Measurements from ENCODE around the gene TRNP1. TPM values are rescaled to one million over a fixed set of nuclear protein-coding genes. Genes with fewer than 3 reads are reported as not detected.

The TRNP1 gene
- polyA plus RNA-seq, 1 donor from 2014 or later = 11.0 TPM

DNA sequence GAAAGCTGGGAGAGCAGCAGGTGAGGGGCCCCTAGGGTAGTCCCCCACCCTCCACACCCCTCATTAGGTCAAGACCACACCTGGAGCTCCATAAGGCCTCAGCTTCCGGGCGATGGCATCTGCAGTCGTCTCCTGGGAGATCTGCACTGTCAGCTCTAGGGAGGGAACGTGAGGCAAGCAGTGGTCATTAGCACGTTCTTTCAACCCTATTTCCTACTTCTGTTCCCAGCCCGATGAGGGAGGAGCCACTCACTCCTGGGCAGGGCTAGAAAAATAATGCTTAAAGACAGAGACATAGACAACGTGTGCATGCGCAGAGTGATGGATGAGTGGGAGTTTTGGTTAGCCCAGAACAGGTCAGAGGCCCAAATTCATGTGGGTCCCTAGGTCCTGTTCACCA, 42.9 kb upstream of the TRNP1 start:
- no peaks in the 10 kb centered on the region for H3K79me2 ChIP-seq (replicated peaks; ENCODE audit: insufficient read depth, low read length)
- no peaks in the 10 kb centered on the region for H3K9me3 ChIP-seq (ENCODE audit: low read length)
- H3F3A ChIP-seq (ENCODE audit: insufficient read depth, low read length, poor library complexity, severe bottlenecking) = no peaks in the 10 kb centered on the region
- no peaks in the 10 kb centered on the region for H3K27me3 ChIP-seq (ENCODE audit: insufficient read depth, low read depth, low read length)
- H3K9me2 ChIP-seq (ENCODE audit: insufficient read depth, low read length) = no peaks in the 10 kb centered on the region
- no peak overlapping the region for H3K9ac ChIP-seq (ENCODE audit: low read length)
- TF ChIP-seq, protein P1, sequence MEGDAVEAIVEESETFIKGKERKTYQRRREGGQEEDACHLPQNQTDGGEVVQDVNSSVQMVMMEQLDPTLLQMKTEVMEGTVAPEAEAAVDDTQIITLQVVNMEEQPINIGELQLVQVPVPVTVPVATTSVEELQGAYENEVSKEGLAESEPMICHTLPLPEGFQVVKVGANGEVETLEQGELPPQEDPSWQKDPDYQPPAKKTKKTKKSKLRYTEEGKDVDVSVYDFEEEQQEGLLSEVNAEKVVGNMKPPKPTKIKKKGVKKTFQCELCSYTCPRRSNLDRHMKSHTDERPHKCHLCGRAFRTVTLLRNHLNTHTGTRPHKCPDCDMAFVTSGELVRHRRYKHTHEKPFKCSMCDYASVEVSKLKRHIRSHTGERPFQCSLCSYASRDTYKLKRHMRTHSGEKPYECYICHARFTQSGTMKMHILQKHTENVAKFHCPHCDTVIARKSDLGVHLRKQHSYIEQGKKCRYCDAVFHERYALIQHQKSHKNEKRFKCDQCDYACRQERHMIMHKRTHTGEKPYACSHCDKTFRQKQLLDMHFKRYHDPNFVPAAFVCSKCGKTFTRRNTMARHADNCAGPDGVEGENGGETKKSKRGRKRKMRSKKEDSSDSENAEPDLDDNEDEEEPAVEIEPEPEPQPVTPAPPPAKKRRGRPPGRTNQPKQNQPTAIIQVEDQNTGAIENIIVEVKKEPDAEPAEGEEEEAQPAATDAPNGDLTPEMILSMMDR (IDR thresholded peaks at IDR 0.05; ENCODE audit: poor library complexity, severe bottlenecking) = no peak
- TF ChIP-seq POLR2AphosphoS5 (IDR thresholded peaks at IDR 0.05) (no peak), EZH2 (IDR thresholded peaks at IDR 0.05; ENCODE audit: borderline replicate concordance, insufficient read depth, low read length, poor library complexity, severe bottlenecking) (no peak), TAF1 (IDR thresholded peaks at IDR 0.05; ENCODE audit: low read depth) (no peak), MXI1 (conservative IDR thresholded peaks at IDR 0.05; ENCODE audit: poor library complexity, severe bottlenecking) (no peak), SMC3 (conservative IDR thresholded peaks at IDR 0.05; ENCODE audit: poor library complexity) (no peak), RAD21 (conservative IDR thresholded peaks at IDR 0.05) (no peak), EP300 (conservative IDR thresholded peaks at IDR 0.05; ENCODE audit: poor library complexity, severe bottlenecking) (no peak)
- TF ChIP-seq, protein P2, sequence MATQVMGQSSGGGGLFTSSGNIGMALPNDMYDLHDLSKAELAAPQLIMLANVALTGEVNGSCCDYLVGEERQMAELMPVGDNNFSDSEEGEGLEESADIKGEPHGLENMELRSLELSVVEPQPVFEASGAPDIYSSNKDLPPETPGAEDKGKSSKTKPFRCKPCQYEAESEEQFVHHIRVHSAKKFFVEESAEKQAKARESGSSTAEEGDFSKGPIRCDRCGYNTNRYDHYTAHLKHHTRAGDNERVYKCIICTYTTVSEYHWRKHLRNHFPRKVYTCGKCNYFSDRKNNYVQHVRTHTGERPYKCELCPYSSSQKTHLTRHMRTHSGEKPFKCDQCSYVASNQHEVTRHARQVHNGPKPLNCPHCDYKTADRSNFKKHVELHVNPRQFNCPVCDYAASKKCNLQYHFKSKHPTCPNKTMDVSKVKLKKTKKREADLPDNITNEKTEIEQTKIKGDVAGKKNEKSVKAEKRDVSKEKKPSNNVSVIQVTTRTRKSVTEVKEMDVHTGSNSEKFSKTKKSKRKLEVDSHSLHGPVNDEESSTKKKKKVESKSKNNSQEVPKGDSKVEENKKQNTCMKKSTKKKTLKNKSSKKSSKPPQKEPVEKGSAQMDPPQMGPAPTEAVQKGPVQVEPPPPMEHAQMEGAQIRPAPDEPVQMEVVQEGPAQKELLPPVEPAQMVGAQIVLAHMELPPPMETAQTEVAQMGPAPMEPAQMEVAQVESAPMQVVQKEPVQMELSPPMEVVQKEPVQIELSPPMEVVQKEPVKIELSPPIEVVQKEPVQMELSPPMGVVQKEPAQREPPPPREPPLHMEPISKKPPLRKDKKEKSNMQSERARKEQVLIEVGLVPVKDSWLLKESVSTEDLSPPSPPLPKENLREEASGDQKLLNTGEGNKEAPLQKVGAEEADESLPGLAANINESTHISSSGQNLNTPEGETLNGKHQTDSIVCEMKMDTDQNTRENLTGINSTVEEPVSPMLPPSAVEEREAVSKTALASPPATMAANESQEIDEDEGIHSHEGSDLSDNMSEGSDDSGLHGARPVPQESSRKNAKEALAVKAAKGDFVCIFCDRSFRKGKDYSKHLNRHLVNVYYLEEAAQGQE (IDR thresholded peaks at IDR 0.05; ENCODE audit: borderline replicate concordance) = no peak
- H3K4me2 ChIP-seq (ENCODE audit: low read length) = no peak overlapping the region
- no peaks in the 10 kb centered on the region for H3K36me3 ChIP-seq (ENCODE audit: insufficient read depth, low read length)
- no peak overlapping the region for H2AFZ ChIP-seq (ENCODE audit: low read depth, low read length)
- H4K20me1 ChIP-seq (ENCODE audit: insufficient read depth) = no peaks in the 10 kb centered on the region
- H3K4me3 ChIP-seq (ENCODE audit: low read length) = no peak overlapping the region
- H3K27ac ChIP-seq (ENCODE audit: low read length) = no peak overlapping the region

DNA sequence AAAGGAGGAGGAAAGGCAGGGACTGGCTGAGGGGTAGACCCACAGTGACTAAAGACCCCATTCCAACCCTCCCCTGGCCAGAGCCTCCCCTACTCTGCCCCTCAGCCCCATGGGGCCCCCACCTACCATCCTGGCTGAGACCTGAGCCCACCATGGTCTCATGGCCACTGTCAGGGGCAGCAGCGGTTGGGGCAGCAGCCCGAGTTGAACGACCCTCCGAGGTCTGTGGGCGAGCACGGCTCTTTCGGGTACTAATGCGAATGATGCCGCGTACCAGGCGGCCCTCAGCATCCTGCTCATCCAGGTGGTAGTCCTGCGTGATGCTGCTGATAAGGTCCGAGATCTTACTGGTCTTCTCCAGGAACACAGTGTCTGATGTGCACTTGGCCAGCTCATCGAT, 42.3 kb upstream of the TRNP1 start:
- Histone ChIP-seq H3K36me3 (ENCODE audit: insufficient read depth, low read length) (no peaks in the 10 kb centered on the region), H4K20me1 (ENCODE audit: insufficient read depth) (no peaks in the 10 kb centered on the region), H3K27ac (ENCODE audit: low read length) (no peak overlapping the region), H2AFZ (ENCODE audit: low read depth, low read length) (no peak overlapping the region), H3K4me2 (ENCODE audit: low read length) (no peak overlapping the region), H3K27me3 (ENCODE audit: insufficient read depth, low read depth, low read length) (no peaks in the 10 kb centered on the region), H3K9me3 (ENCODE audit: low read length) (no peaks in the 10 kb centered on the region), H3K9ac (ENCODE audit: low read length) (no peak overlapping the region), H3K79me2 (replicated peaks; ENCODE audit: insufficient read depth, low read length) (no peaks in the 10 kb centered on the region), H3K9me2 (ENCODE audit: insufficient read depth, low read length) (no peaks in the 10 kb centered on the region), H3K4me3 (ENCODE audit: low read length) (no peak overlapping the region), H3F3A (ENCODE audit: insufficient read depth, low read length, poor library complexity, severe bottlenecking) (no peaks in the 10 kb centered on the region)
- TF ChIP-seq POLR2AphosphoS5 (IDR thresholded peaks at IDR 0.05) (no peak), SMC3 (conservative IDR thresholded peaks at IDR 0.05; ENCODE audit: poor library complexity) (no peak), EP300 (conservative IDR thresholded peaks at IDR 0.05; ENCODE audit: poor library complexity, severe bottlenecking) (no peak), EZH2 (IDR thresholded peaks at IDR 0.05; ENCODE audit: borderline replicate concordance, insufficient read depth, low read length, poor library complexity, severe bottlenecking) (no peak), RAD21 (conservative IDR thresholded peaks at IDR 0.05) (no peak), MXI1 (conservative IDR thresholded peaks at IDR 0.05; ENCODE audit: poor library complexity, severe bottlenecking) (no peak), TAF1 (IDR thresholded peaks at IDR 0.05; ENCODE audit: low read depth) (no peak)
- TF ChIP-seq, protein P2 (IDR thresholded peaks at IDR 0.05; ENCODE audit: borderline replicate concordance) = no peak
- TF ChIP-seq, protein P1 (IDR thresholded peaks at IDR 0.05; ENCODE audit: poor library complexity, severe bottlenecking) = no peak
